Left lung (tissue), 10 donors: ENCODE measurements around the gene PAPOLB. TPM values are rescaled to one million over a fixed set of nuclear protein-coding genes. Genes with fewer than 3 reads are reported as not detected.
A peak's percentile ranks its signal among the peaks of the same experiment; 100 is the strongest.

Experiments used
- ATAC-seq: fragments of 200-7000 bp; cut with Tn5 transposase; one replicate; pipeline ENCODE4 v1.9.1; 2020; ENCODE audit warnings: moderate library complexity
- DNase-seq, 4 donors: peaks; one replicate each; pipeline ENCODE4 v3.0.0-alpha.2; 2013 to 2020
- H3K27ac ChIP-seq, 2 donors: fragments of 200-600 bp; sonication (generic) in 1 of 2; one replicate each; pipeline versions ENCODE4 v1.5.0 to v1.8.0; 2020 to 2021
- H3K27me3 ChIP-seq, 2 donors: fragments of 200-600 bp; sonication (generic) in 1 of 2; one replicate each; pipeline versions ENCODE4 v1.5.0 to v1.8.0; 2020 to 2021
- H3K36me3 ChIP-seq, 2 donors: fragments of 200-600 bp; sonication (generic) in 1 of 2; one replicate each; pipeline versions ENCODE4 v1.5.0 to v1.8.0; 2020 to 2021
- H3K4me1 ChIP-seq, 2 donors: fragments of 200-600 bp; one replicate each; pipeline ENCODE4 v1.8.0; 2021
- H3K4me3 ChIP-seq, 2 donors: fragments of 200-600 bp; sonication (generic) in 1 of 2; one replicate each; pipeline versions ENCODE4 v1.5.0 to v1.8.0; 2020 to 2021; ENCODE audit warnings: mild to moderate bottlenecking in 1 of 2
- H3K9me3 ChIP-seq, 2 donors: fragments of 200-600 bp; sonication (generic) in 1 of 2; one replicate each; pipeline versions ENCODE4 v1.5.0 to v1.8.0; 2020 to 2021
- intact Hi-C, 2 donors: fragments of 100-400 bp; cut with DNase I; formaldehyde crosslinking; loops; one replicate each; pipeline versions ENCODE4 v1.11.2 to v1.14.2; 2022
- polyA plus RNA-seq, 6 donors: library from polyadenylated mRNA; unstranded; fragments of 120-200 nt; gene quantifications; one replicate each; pipeline ENCODE4 v1.2.1, GENCODE V29; 2013; ENCODE audit not compliant: insufficient read length in 6 of 6
- total RNA-seq, 2 donors: library from RNA; stranded (reverse); fragmentation: NEBNext Ultra II Directional; extraction: Animal tissue kit (Norgen Biotek cat#: 25700); gene quantifications; one replicate each; pipeline ENCODE4 v1.2.1, GENCODE V29; 2021
- TF ChIP-seq, protein P1 (sequence below), 2 donors: fragments of 200-600 bp; sonication (generic) in 1 of 2; IDR thresholded peaks; one replicate each; pipeline versions ENCODE4 v1.5.0 to v1.8.0; 2021; ENCODE audit warnings: antibody characterized with exemption in 2 of 2
- donor health status: DM: no; HTN: yes; CAD: no.
- donor health status: DM: no; HTN: no; CAD: no.

The PAPOLB gene
- total and polyA plus RNA-seq, 8 donors: 0.07 to 0.24 (median 0.14) TPM

DNA sequence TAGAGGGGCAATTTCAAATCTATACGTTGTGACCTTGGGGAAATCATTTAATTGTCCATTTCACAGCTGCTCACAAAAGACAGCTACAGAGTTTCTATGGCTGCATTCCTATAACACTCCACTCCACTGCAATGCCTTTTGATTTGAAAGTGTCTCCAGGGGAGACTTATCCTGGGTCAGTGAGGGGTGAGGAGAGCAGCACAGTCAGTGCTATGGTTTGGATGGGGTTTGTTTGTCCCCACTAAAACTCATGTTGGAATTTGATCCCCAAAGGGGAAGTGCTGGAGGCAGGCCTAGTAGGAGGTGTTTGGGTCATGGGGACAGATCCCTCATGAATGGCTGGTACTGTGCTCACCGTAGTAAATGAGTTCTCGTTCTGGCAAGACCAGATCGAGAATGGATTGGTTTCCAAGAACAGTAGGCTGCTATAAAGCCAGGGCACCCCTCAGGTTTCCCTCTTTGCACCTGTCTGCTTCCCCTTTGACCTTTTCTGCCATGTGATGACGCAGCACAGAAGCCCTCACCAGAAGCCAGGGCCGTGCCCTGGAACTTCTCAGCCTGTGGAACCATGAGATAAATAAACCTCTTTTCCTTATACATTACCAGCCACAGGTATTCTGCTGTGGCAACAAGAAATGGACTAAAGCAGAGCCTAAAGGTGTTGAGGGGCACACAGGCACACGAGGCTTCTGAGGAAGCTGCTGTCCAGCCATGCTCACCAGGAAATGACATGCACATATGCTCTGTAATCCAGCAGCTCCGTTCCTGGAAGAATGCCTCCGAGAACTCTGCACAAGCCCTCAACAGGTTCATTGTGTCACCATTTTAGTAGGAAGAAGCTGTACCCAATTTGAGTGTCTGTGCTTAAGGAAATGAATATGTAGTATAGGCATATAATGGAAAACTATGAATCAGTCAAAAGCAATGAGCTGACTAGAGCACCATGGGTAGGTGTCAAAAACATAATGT, 5.0 kb upstream of the PAPOLB start:
- H3K4me1 ChIP-seq: no peaks in the 10 kb centered on the region
- H3K27ac ChIP-seq: no peak overlapping the region
- TF ChIP-seq, protein P1, sequence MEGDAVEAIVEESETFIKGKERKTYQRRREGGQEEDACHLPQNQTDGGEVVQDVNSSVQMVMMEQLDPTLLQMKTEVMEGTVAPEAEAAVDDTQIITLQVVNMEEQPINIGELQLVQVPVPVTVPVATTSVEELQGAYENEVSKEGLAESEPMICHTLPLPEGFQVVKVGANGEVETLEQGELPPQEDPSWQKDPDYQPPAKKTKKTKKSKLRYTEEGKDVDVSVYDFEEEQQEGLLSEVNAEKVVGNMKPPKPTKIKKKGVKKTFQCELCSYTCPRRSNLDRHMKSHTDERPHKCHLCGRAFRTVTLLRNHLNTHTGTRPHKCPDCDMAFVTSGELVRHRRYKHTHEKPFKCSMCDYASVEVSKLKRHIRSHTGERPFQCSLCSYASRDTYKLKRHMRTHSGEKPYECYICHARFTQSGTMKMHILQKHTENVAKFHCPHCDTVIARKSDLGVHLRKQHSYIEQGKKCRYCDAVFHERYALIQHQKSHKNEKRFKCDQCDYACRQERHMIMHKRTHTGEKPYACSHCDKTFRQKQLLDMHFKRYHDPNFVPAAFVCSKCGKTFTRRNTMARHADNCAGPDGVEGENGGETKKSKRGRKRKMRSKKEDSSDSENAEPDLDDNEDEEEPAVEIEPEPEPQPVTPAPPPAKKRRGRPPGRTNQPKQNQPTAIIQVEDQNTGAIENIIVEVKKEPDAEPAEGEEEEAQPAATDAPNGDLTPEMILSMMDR (IDR thresholded peaks at IDR 0.05): no peak
- H3K27me3 ChIP-seq: peaks cover 0 to 26% of the 10 kb centered on the region in 2 donors
- no peak overlapping the region for H3K4me3 ChIP-seq
- DNase-seq (no peak), ATAC-seq (no peak)
- H3K36me3 ChIP-seq: no peaks in the 10 kb centered on the region
- intact Hi-C loops: no loop called here
- H3K9me3 ChIP-seq: peaks cover 0 to 3% of the 10 kb centered on the region in 2 donors

DNA sequence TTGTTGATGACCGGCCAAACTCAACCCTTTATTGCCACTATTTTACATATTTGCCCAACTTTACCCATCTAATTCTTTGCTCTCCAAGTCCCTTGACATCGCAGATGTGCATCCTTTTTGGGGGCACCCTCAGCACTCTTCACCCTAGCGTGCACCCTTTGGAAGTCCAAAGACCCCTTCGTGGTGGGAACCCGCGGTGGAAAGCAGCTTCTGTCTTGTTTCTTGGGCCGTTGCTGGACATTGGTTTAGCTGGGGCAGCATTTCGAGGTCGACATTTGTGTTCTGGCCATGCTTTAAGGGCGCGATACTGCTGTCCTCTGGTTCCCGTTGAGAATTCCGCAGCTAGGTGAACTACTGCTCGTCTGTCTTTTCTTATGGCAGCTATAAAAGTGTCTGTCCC, 326 bp upstream of the PAPOLB start:
- Histone ChIP-seq H3K4me1 (no peaks in the 10 kb centered on the region), H3K9me3 (no peaks in the 10 kb centered on the region), H3K27me3 (peaks cover 0 to 20% of the 10 kb centered on the region in 2 donors), H3K36me3 (no peaks in the 10 kb centered on the region), H3K4me3 (peak overlapping the region in 1 of 2 donors; percentile 6), H3K27ac (no peak overlapping the region)
- intact Hi-C loops: no loop called here
- DNase-seq (no peak), ATAC-seq (no peak)
- TF ChIP-seq, protein P1 (IDR thresholded peaks at IDR 0.05): no peak

- Histone ChIP-seq H3K4me1 (no peaks in the 10 kb centered on the region), H3K4me3 (peak overlapping the region in 1 of 2 donors; percentile 6), H3K27me3 (peaks cover 0 to 20% of the 10 kb centered on the region in 2 donors), H3K27ac (no peak overlapping the region), H3K36me3 (no peaks in the 10 kb centered on the region), H3K9me3 (no peaks in the 10 kb centered on the region)
- TF ChIP-seq, protein P1 (IDR thresholded peaks at IDR 0.05): no peak
- intact Hi-C loops: no loop called here
- ATAC-seq (no peak), DNase-seq (no peak)
Measured at GRCh38 chr7:4861227-4861626, 603 bp downstream of the PAPOLB start.

- Histone ChIP-seq H3K27me3 (peaks cover 0 to 10% of the 10 kb centered on the region in 2 donors), H3K4me1 (no peaks in the 10 kb centered on the region), H3K27ac (no peak overlapping the region), H3K9me3 (no peaks in the 10 kb centered on the region), H3K4me3 (no peak overlapping the region), H3K36me3 (no peaks in the 10 kb centered on the region)
- intact Hi-C loops: no loop called here
- ATAC-seq (no peak), DNase-seq (no peak)
- TF ChIP-seq, protein P1 (IDR thresholded peaks at IDR 0.05): no peak
Measured at GRCh38 chr7:4857189-4857588, 4.6 kb downstream of the PAPOLB start.

DNA sequence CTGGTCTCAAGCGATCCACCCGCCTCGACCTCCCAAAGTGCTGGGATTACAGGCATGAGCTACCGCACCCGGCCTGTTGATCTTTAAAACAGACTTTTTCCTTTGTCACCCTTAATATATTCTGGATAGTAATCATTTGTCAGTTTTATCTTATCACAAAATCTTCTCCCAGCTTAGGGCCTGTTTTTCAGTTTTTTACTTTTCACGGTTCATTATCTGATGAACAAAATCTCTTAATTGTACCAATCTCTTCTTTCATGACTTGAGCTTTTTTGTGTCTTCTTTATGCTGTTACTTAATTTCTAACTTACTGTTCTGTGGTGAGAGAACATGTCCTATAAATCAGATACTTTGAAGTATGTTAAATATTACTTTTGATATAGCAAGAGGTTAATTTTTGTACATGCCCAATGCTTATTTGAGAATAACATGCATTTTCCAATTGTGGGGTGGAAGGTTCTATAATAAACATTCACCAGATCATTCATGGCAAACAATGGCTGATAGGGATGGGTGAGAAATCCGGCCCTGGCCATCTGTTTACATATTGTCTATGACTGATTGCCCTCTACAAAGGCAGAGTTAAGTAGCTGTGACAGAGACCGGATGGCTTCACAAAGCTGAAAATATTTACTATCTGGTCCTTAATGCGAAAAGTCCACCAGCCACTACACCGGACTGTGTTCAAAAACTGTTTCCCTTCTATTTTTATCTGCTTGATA, 5.3 kb downstream of the PAPOLB start:
- Histone ChIP-seq H3K4me1 (no peaks in the 10 kb centered on the region), H3K9me3 (no peaks in the 10 kb centered on the region), H3K27me3 (peaks cover 0 to 3% of the 10 kb centered on the region in 2 donors), H3K36me3 (no peaks in the 10 kb centered on the region), H3K4me3 (no peak overlapping the region), H3K27ac (no peak overlapping the region)
- intact Hi-C loops: no loop called here
- DNase-seq: peak in 2 of 4 donors; percentile 30 to 51
- TF ChIP-seq, protein P1 (IDR thresholded peaks at IDR 0.05): no peak
- ATAC-seq: no peak
